Keratinocyte (primary cell): ENCODE data around the gene R3HDM1.

ENCODE experiments used
- CTCF ChIP-seq, 3 experiments: IDR thresholded peaks in 1 of 3; conservative IDR thresholded peaks in 1 of 3; optimal IDR thresholded peaks in 1 of 3; 2 replicates in 2 of 3; 3 replicates in 1 of 3; pipeline versions ENCODE3 to v1.5.1; 2011; ENCODE audit warnings: low read length in 3 of 3, mild to moderate bottlenecking in 3 of 3, moderate library complexity in 2 of 3, control low read depth in 1 of 3, inconsistent platforms in 1 of 3; ENCODE audit not compliant: insufficient read depth in 2 of 3; ENCODE audit errors: extremely low read depth in 1 of 3
- EZH2 ChIP-seq: IDR thresholded peaks from one replicate; pipeline ENCODE4 v1.6.1; 2012; ENCODE audit warnings: inconsistent platforms, mild to moderate bottlenecking, low read length, moderate library complexity

GRCh38 chr2:135547311-135547710 lies 16.0 kb downstream of the R3HDM1 start:
- TF ChIP-seq CTCF (optimal IDR thresholded peaks at IDR 0.05 in 1 of 3, IDR thresholded peaks at IDR 0.05 in 1 of 3, conservative IDR thresholded peaks at IDR 0.05 in 1 of 3; ENCODE audit: extremely low read depth in 1 of 3, insufficient read depth in 2 of 3, low read length in 3 of 3), result no peak
- TF ChIP-seq EZH2, result no peak
